ENCODE data around the gene MGRN1.

MGRN1 gene

DNA sequence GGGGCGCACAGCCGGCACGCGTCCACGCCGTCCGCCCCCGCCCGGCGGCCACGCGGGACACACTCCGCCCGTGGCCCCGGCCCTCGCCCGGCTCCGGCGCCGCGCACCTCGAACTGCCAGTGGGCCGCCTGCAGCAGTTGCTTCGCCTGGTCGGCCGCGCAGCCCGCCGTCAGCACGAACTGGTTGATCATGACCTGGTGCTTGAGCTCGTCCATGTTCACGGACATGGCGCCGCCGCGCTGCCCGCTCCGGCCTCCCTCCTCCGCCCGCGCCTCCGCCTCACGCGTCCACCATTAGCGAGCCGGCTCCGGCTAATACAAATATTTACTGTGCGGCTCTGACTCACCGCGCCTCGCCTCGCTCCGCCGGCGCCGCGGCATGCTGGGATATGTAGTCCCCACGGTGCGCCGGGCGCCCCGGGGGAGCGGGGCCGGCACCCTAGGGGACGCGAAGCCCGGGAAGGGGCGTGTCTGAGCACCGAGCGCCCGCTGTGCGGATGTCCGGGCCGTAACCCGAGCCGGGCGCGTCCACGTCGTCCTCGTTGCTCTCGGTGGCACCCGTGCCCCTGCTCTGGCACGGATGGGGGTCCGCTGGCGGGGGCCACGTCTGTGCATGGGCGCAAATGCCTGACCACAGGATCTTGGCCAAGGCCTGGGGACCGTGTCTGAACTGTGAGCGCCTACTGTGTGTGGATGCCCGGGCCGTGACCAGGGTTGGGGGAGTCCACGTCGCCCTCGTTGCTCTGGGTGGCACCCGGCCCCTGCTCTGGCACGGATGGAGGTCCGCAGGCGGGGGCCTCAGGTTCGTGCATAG, 9.8 kb upstream of the MGRN1 start, which contains the start of gene UBALD1 (continued):
- TF ChIP-seq ZNF37A (tag by site-specific recombination; IDR thresholded peaks at IDR 0.05) = no peak
- TF ChIP-seq ZNF571 (tag by site-specific recombination; IDR thresholded peaks at IDR 0.05) = no peak
- TF ChIP-seq ZIC2 (tag by site-specific recombination; IDR thresholded peaks at IDR 0.05) = peak; percentile 94
- TF ChIP-seq ZNF654 (tag by site-specific recombination; IDR thresholded peaks at IDR 0.05; ENCODE audit: low read depth) = no peak
- TF ChIP-seq ZNF24 (tag by site-specific recombination; IDR thresholded peaks at IDR 0.05) = peak; percentile 49; the same call in 1 of the 2 replicates
- TF ChIP-seq KLF10 (tag by site-specific recombination; IDR thresholded peaks at IDR 0.05) = peak; percentile 71; the same call in 1 of the 2 replicates
- TF ChIP-seq FEZF1 (tag by site-specific recombination; IDR thresholded peaks at IDR 0.05) = no peak
- TF ChIP-seq TCF7L2 (IDR thresholded peaks at IDR 0.05; ENCODE audit: borderline replicate concordance, low read depth, low read length) = no peak
- TF ChIP-seq ZNF221 (tag by site-specific recombination; IDR thresholded peaks at IDR 0.05; ENCODE audit: borderline replicate concordance) = no peak
- no peak for TF ChIP-seq ZNF623 (tag by site-specific recombination; IDR thresholded peaks at IDR 0.05)
- peak; percentile 81 for TF ChIP-seq SP3 (tag by site-specific recombination; IDR thresholded peaks at IDR 0.05)
- TF ChIP-seq KLF8 (tag by site-specific recombination; IDR thresholded peaks at IDR 0.05) = peak; percentile 59
- TF ChIP-seq ZNF660 (tag by site-specific recombination; IDR thresholded peaks at IDR 0.05) = peak; percentile 68; the same call in 1 of the 2 replicates
- TF ChIP-seq ZNF266 (tag by site-specific recombination; IDR thresholded peaks at IDR 0.05; ENCODE audit: low read depth) = no peak
- TF ChIP-seq ZNF530 (tag by site-specific recombination; IDR thresholded peaks at IDR 0.05; ENCODE audit: low read depth) = no peak
- TF ChIP-seq ZNF521 (tag by site-specific recombination; IDR thresholded peaks at IDR 0.05) = no peak
- TF ChIP-seq, protein P1, sequence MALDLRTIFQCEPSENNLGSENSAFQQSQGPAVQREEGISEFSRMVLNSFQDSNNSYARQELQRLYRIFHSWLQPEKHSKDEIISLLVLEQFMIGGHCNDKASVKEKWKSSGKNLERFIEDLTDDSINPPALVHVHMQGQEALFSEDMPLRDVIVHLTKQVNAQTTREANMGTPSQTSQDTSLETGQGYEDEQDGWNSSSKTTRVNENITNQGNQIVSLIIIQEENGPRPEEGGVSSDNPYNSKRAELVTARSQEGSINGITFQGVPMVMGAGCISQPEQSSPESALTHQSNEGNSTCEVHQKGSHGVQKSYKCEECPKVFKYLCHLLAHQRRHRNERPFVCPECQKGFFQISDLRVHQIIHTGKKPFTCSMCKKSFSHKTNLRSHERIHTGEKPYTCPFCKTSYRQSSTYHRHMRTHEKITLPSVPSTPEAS (tag by site-specific recombination; IDR thresholded peaks at IDR 0.05) = no peak
- no peak for TF ChIP-seq ZNF391 (tag by site-specific recombination; IDR thresholded peaks at IDR 0.05; ENCODE audit: borderline replicate concordance, low read depth)
- no peak for TF ChIP-seq ZNF555 (tag by site-specific recombination; conservative IDR thresholded peaks at IDR 0.05)
- TF ChIP-seq ZBTB21 (tag by site-specific recombination; IDR thresholded peaks at IDR 0.05) = 0 out of 2 replicates have a peak, but pooled peaks have one; percentile 19
- TF ChIP-seq ZBTB48 (tag by site-specific recombination; IDR thresholded peaks at IDR 0.05) = peak; percentile 52
- no peak for TF ChIP-seq GLI4 (tag by site-specific recombination; IDR thresholded peaks at IDR 0.05)
- TF ChIP-seq, protein P2, sequence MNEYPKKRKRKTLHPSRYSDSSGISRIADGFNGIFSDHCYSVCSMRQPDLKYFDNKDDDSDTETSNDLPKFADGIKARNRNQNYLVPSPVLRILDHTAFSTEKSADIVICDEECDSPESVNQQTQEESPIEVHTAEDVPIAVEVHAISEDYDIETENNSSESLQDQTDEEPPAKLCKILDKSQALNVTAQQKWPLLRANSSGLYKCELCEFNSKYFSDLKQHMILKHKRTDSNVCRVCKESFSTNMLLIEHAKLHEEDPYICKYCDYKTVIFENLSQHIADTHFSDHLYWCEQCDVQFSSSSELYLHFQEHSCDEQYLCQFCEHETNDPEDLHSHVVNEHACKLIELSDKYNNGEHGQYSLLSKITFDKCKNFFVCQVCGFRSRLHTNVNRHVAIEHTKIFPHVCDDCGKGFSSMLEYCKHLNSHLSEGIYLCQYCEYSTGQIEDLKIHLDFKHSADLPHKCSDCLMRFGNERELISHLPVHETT (tag by site-specific recombination; IDR thresholded peaks at IDR 0.05) = peak; percentile 24; the same call in 1 of the 2 replicates
- TF ChIP-seq ZNF311 (tag by site-specific recombination; IDR thresholded peaks at IDR 0.05; ENCODE audit: borderline replicate concordance) = no peak
- TF ChIP-seq BCL11B (tag by site-specific recombination; IDR thresholded peaks at IDR 0.05; ENCODE audit: low read depth) = peak; percentile 22; the same call in 1 of the 2 replicates
- TF ChIP-seq ZNF558 (tag by site-specific recombination; IDR thresholded peaks at IDR 0.05) = no peak
- TF ChIP-seq, protein P3, sequence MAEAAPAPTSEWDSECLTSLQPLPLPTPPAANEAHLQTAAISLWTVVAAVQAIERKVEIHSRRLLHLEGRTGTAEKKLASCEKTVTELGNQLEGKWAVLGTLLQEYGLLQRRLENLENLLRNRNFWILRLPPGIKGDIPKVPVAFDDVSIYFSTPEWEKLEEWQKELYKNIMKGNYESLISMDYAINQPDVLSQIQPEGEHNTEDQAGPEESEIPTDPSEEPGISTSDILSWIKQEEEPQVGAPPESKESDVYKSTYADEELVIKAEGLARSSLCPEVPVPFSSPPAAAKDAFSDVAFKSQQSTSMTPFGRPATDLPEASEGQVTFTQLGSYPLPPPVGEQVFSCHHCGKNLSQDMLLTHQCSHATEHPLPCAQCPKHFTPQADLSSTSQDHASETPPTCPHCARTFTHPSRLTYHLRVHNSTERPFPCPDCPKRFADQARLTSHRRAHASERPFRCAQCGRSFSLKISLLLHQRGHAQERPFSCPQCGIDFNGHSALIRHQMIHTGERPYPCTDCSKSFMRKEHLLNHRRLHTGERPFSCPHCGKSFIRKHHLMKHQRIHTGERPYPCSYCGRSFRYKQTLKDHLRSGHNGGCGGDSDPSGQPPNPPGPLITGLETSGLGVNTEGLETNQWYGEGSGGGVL (tag by site-specific recombination; IDR thresholded peaks at IDR 0.05) = peak; percentile 36; the same call in 1 of the 2 replicates
- TF ChIP-seq, protein P4, sequence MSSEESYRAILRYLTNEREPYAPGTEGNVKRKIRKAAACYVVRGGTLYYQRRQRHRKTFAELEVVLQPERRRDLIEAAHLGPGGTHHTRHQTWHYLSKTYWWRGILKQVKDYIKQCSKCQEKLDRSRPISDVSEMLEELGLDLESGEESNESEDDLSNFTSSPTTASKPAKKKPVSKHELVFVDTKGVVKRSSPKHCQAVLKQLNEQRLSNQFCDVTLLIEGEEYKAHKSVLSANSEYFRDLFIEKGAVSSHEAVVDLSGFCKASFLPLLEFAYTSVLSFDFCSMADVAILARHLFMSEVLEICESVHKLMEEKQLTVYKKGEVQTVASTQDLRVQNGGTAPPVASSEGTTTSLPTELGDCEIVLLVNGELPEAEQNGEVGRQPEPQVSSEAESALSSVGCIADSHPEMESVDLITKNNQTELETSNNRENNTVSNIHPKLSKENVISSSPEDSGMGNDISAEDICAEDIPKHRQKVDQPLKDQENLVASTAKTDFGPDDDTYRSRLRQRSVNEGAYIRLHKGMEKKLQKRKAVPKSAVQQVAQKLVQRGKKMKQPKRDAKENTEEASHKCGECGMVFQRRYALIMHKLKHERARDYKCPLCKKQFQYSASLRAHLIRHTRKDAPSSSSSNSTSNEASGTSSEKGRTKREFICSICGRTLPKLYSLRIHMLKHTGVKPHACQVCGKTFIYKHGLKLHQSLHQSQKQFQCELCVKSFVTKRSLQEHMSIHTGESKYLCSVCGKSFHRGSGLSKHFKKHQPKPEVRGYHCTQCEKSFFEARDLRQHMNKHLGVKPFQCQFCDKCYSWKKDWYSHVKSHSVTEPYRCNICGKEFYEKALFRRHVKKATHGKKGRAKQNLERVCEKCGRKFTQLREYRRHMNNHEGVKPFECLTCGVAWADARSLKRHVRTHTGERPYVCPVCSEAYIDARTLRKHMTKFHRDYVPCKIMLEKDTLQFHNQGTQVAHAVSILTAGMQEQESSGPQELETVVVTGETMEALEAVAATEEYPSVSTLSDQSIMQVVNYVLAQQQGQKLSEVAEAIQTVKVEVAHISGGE (tag by site-specific recombination; conservative IDR thresholded peaks at IDR 0.05; ENCODE audit: low read depth) = peak; percentile 89
- no peak for TF ChIP-seq ZNF473 (tag by site-specific recombination; IDR thresholded peaks at IDR 0.05)
- no peak; the same call in 1 of the 2 replicates for TF ChIP-seq GLI2 (tag by site-specific recombination; IDR thresholded peaks at IDR 0.05; ENCODE audit: borderline replicate concordance, low read depth)
- TF ChIP-seq ZNF48 (tag by site-specific recombination; IDR thresholded peaks at IDR 0.05) = no peak
- no peak for TF ChIP-seq ZNF529 (tag by site-specific recombination; IDR thresholded peaks at IDR 0.05; ENCODE audit: insufficient replicate concordance)
- TF ChIP-seq ZBTB1 (tag by site-specific recombination; IDR thresholded peaks at IDR 0.05) = peak; percentile 35; the same call in 1 of the 2 replicates
- no peak for TF ChIP-seq ZNF624 (tag by site-specific recombination; IDR thresholded peaks at IDR 0.05)
